ENCODE results near the gene SLC6A5.

Gene SLC6A5

DNA sequence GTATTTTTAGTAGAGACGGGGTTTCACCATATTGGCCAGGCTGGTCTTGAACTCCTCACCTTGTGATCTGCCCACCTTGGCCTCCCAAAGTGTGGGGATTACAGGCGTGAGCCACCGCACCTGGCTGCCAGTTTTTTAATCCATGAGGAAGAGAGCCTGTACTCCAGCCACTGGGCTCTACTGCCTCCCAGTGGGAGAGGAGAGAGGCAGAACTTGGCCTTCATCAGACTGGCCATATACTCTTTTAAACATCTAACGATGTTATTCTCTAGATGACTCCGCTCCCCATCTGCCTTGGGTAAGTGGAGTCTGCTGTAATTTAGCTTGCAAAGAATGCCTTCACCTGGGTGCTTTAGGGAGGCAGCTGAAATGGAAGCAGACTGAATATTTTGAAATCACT, 34.6 kb downstream of the SLC6A5 start:
- H3K4me3 ChIP-seq (ENCODE audit: low read depth, low read length) = no peak overlapping the region
- TF ChIP-seq, protein P1, sequence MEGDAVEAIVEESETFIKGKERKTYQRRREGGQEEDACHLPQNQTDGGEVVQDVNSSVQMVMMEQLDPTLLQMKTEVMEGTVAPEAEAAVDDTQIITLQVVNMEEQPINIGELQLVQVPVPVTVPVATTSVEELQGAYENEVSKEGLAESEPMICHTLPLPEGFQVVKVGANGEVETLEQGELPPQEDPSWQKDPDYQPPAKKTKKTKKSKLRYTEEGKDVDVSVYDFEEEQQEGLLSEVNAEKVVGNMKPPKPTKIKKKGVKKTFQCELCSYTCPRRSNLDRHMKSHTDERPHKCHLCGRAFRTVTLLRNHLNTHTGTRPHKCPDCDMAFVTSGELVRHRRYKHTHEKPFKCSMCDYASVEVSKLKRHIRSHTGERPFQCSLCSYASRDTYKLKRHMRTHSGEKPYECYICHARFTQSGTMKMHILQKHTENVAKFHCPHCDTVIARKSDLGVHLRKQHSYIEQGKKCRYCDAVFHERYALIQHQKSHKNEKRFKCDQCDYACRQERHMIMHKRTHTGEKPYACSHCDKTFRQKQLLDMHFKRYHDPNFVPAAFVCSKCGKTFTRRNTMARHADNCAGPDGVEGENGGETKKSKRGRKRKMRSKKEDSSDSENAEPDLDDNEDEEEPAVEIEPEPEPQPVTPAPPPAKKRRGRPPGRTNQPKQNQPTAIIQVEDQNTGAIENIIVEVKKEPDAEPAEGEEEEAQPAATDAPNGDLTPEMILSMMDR (IDR thresholded peaks at IDR 0.05; ENCODE audit: control insufficient read depth, extremely low read depth, insufficient read depth) = peak; percentile 52
- no peak for DNase-seq (ENCODE audit: low read depth)

DNA sequence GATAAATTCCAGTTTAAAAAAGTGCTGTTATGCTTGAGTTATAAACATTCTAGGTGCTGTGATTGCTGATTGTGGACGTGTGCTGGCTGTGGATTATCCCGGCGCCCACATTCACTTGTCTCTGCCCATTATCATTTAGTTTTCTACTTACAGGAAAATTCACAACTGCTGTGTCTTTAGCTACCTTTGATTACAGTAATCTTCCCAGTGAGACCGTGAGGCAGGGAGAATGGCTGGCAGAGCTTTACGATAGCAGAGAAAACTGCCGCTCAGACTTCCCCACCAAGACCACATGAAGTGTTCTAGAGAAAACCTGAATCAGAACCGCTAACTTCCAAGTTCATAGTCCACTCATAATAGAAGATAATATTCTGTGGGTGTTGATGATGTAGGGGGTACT, 35.4 kb downstream of the SLC6A5 start:
- H3K4me3 ChIP-seq (ENCODE audit: low read depth, low read length) = no peak overlapping the region
- DNase-seq (ENCODE audit: low read depth) = no peak
- TF ChIP-seq, protein P1 (IDR thresholded peaks at IDR 0.05; ENCODE audit: control insufficient read depth, extremely low read depth, insufficient read depth) = no peak

DNA sequence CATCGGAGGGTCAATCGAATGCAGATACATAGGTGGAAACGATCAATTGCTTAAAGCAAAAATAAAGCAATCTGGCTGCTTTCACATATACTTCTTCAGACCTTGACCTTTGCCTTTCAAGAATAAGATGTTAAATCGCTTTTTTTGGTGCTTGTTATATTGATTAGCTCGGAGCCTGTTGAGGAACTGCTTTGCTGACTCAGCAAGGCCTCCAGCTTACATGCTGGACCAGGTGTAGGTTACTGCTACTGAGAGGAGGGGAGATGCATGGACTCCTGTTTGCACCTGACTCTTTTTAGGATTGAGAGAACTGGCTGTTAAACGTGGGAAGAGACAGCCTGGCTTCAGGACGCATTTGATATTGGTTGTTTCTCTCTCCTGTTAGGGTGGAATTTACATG, 38.7 kb downstream of the SLC6A5 start:
- TF ChIP-seq, protein P1 (IDR thresholded peaks at IDR 0.05; ENCODE audit: control insufficient read depth, extremely low read depth, insufficient read depth) = no peak
- DNase-seq (ENCODE audit: low read depth) = no peak
- H3K4me3 ChIP-seq (ENCODE audit: low read depth, low read length) = no peak overlapping the region

DNA sequence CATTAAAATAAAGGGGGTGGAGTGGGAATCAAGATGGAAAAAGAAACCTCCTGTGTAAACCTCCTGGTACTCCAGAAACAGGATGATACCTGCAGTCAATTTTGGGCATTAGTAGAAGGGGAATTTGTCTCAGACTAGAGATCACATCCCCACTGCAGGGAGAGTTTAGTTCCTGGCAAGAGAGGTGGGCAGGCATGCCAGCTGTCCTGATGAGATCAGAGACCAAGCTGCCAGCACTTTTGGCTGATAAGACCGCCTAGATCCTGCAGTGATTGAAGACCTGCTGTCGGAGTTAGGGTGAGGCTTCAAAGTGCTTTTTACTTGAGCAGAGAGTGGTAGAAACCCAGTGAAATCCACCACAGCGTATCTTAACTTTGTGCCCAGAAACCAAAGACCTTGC, 40.3 kb downstream of the SLC6A5 start:
- DNase-seq (ENCODE audit: low read depth) = no peak
- H3K4me3 ChIP-seq (ENCODE audit: low read depth, low read length) = no peak overlapping the region
- TF ChIP-seq, protein P1 (IDR thresholded peaks at IDR 0.05; ENCODE audit: control insufficient read depth, extremely low read depth, insufficient read depth) = no peak

DNA sequence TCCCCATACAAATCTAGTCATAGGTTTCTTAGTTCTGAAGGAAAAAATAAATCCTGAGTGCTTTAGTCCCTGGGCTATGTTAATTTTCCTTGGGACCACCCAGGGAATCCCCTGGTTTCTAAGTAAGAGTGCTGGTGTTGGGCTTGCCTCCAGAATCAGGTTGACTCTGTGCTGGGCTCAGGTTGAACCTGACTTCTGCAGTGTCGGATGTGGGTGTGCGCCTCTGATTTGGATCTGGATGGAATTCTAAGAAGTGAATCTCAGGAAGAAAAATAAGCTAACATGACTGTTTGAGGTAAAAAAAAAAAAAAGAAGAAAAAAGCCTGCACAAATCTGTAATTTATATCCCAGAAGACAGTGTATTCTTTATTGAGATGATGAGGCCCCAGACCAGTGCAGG, 41.0 kb downstream of the SLC6A5 start:
- DNase-seq (ENCODE audit: low read depth) = no peak
- TF ChIP-seq, protein P1 (IDR thresholded peaks at IDR 0.05; ENCODE audit: control insufficient read depth, extremely low read depth, insufficient read depth) = no peak
- H3K4me3 ChIP-seq (ENCODE audit: low read depth, low read length) = no peak overlapping the region

DNA sequence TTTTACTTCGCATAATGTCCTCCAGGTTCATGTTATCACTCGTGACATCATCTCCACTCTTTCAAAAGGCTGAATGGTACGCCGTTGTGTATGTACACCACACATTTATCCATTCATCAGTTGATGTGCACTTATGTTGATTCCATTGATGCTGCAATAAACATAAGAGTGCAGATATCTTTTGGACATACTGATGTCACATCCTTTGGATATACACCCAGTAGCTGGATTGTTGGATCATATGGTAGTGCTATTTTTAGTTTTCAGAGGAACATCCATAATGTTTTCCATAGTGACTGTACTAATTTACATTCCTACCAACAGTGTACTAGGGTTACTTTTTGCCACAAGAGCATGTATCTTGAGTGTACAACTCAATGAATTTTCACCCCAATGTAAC, 45.0 kb downstream of the SLC6A5 start:
- DNase-seq (ENCODE audit: low read depth) = no peak
- TF ChIP-seq, protein P1 (IDR thresholded peaks at IDR 0.05; ENCODE audit: control insufficient read depth, extremely low read depth, insufficient read depth) = no peak

DNA sequence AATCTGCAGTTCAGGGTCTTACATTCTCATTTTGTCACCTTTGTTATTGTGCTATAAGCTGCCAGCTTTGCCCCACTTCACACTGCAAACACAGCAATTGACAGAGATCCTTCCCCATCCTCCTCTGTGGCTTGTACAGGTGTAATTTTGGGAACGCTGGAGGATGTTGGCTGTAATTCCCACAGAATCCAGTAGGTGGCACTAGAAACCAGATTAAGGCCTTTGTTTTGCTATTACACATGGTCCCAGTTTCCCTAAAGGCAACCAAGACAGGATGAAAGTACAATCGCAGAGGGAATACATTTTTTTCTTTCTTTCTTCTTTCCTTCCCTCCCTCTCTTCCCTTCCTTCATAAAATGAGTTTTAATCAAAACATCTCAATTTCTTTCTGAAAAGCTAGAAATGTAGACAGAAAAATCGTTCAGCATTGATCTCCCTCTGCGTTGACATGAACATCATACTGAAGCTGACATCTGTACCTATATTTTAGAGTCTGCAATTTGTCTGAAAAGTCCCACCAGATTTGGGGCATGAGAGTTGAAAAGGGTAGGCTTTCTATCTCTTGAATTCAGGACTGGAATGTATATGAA, 48.7 kb downstream of the SLC6A5 start:
- DNase-seq (ENCODE audit: low read depth) = no peak
- H3K4me3 ChIP-seq (ENCODE audit: low read depth, low read length) = no peak overlapping the region
- TF ChIP-seq, protein P1 (IDR thresholded peaks at IDR 0.05; ENCODE audit: control insufficient read depth, extremely low read depth, insufficient read depth) = peak; percentile 89

More for the DNA sequence above, 45.0 kb downstream of the SLC6A5 start:
- H3K4me3 ChIP-seq (ENCODE audit: low read depth, low read length) = no peak overlapping the region

Measured in LNCaP clone FGC (cell line).